Choroid plexus epithelial cell (primary cell): ENCODE measurements around the gene NTM.
A peak's percentile ranks its signal among the peaks of the same experiment; 100 is the strongest.

Source experiments
- DNase-seq: peaks from one replicate; pipeline ENCODE4 v3.0.0-alpha.2; 2010; ENCODE audit warnings: low read depth
- H3K4me3 ChIP-seq: 2 replicates; pipeline ENCODE4 v1.5.1; 2011; ENCODE audit warnings: low read depth, mild to moderate bottlenecking, control low read depth, low read length, moderate library complexity
- CTCF ChIP-seq: conservative IDR thresholded peaks from 2 replicates; pipeline ENCODE4 v1.5.1; 2011; ENCODE audit warnings: low read depth, mild to moderate bottlenecking, control low read depth, inconsistent platforms, low read length, moderate library complexity

NTM gene

GRCh38 chr11:131875611-131876010 lies 505.2 kb downstream of the NTM start:
- no peak for TF ChIP-seq CTCF
- H3K4me3 ChIP-seq, result no peak overlapping the region
- DNase-seq, result no peak

DNA sequence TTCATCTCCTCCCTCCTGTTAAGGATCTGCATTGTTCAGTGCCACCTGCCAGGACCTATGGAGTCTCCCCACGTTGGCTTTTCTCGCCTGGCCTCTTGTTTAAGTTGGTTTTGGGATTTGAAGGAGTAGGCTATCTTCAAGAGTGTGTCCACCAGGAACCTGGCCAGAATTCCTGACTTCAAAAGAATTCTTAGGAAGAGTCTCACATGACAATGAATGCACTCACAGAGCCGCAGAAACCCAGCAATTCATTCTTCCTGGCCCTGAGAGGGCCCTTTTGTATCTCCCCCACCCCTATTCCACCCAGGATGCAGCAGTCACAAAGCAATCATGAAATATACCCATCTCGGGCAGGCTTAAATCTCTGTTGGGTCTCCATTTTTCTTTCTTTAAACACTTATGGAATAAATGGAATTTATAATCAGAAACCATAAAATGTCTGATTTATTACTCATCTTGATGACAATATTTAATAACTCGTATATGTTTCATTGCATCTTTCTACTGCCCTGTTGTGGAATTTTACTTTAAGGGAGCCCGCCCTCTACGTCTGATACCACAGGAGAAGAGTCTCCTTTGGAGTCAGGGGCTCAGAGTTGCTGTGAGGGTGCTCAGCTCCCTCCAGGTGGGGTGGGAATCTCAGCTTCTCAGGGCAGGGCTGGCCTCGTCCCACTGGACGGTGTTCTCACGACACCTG lies 507.0 kb downstream of the NTM start:
- no peak for DNase-seq
- TF ChIP-seq CTCF, result no peak
- H3K4me3 ChIP-seq, result no peak overlapping the region

- H3K4me3 ChIP-seq, result no peak overlapping the region
- no peak for DNase-seq
- no peak for TF ChIP-seq CTCF
Measured at GRCh38 chr11:131880316-131880715, 509.9 kb downstream of the NTM start.

DNA sequence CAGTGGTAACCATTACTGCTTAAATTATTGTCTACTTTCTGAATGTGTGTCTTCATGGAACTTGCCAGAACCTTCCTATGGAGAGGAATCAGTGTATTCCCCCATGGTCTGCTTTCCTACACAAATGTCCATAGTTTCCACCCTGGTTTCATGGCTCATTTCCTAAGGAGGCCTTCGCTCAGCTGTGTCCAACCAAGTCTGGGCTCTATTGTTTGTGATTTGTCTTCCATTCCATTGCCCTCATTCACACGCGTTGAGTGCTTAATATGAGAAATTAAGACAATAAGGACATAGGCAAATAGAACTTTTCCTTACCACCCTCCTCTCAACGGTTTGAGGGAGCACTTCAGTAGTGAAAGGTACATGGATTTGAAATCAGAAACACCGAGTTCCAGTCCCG lies 510.6 kb downstream of the NTM start:
- H3K4me3 ChIP-seq, result no peak overlapping the region
- no peak for DNase-seq
- TF ChIP-seq CTCF, result no peak

GRCh38 chr11:131883332-131883731 lies 512.9 kb downstream of the NTM start:
- no peak overlapping the region for H3K4me3 ChIP-seq
- DNase-seq, result no peak
- peak; percentile 5 for TF ChIP-seq CTCF

DNA sequence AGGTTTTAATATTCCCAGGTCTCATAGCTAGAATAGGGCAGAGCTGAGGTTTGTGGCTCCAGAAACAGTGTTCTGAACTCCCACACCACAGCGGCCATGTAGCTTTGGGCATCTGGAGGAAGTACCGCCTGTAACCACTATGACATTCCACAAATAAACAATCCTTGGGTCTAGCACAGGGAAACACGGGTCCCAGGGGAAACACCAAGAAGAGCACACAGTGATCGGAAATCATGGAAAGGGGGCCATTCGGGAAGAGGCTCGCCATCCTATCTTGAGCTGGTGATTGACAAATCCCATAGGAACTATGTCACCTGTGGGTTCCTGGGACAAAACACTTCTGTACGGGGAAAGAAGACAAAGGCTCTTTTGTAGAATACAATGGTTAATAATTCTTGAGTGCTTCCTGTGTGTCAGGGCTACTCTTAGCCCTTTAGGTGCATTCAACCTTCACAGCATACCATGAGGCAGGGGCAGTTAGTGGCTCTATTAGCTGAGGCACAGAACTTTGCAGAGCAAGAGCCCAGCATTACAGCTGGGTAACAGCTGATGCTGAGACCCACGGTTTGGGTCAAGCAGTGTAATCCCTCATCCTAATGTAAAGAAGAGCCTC lies 514.2 kb downstream of the NTM start:
- peak; percentile 51 for DNase-seq
- TF ChIP-seq CTCF, result no peak
- H3K4me3 ChIP-seq, result no peak overlapping the region

DNA sequence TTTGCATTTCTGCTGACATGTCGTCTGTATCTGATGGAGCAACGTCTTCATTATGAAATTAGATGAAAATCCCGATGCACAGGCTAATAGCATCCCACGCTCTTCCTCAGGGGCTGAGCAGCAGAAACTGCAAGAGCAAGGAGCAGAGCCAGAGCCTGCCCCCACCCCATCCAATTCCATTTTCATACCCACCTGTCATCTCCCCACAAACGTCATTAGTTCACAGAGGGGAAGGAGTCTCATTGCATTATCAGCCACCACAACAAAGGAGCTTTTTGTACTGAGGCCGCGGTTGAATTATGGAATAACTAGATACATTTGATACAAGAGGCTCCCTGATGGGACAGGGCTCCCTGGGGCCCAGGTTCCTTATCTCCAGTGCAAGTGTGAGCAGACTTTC lies 515.0 kb downstream of the NTM start:
- H3K4me3 ChIP-seq, result no peak overlapping the region
- TF ChIP-seq CTCF, result no peak
- no peak for DNase-seq
